RPMI8226 (cell line): ENCODE data around the gene SLCO4A1.
"Not testable (repeated sequence)": the region's sequence is repeated elsewhere in the genome, so short reads cannot be mapped to it uniquely, and the experiment has no call there.

Experiments
- DNase-seq: peaks from one replicate; pipeline ENCODE4 v3.0.0-alpha.2; 2015

The SLCO4A1 gene

DNA sequence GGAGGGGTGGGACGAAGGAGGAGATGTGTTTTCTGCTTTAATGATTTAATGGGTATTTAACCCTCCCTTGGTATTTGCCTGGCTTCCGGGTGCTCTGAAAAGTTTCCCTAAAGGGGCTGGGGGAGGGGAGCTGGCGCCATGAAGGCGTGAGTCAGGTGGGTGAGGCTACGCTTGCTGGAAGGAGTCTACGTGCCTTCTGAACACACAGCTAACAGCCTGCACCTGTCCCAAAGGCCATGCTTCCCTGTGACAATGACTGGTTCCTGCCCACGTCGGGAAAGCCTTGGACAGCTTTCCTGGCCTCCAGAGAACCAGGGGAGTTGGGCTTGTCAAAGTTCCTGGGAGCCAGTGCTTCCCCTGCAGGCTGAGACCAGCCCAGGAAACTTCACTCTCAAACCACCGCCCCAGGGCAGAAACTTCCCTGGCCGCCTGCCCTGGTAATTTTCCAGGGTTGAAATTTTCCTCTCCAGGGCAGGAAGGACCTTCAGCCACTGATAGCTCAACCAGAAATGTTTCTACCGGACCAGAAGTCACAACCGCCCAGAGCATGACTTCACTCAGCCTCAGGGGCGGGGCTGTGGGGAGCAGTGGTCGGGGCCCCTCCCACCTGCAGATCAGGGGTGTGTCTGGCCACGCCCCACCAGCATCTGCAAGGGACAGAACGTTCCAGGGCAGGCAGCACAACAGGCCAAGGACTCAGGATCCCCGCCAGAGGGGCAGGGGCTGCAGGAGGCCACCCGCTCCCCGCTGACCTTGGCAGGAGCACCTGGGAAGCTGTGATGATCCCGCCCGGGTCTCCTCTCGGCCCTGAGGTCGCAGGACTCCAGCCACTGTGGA, 18.6 kb upstream of the SLCO4A1 start:
- peak; percentile 97 for DNase-seq

DNA sequence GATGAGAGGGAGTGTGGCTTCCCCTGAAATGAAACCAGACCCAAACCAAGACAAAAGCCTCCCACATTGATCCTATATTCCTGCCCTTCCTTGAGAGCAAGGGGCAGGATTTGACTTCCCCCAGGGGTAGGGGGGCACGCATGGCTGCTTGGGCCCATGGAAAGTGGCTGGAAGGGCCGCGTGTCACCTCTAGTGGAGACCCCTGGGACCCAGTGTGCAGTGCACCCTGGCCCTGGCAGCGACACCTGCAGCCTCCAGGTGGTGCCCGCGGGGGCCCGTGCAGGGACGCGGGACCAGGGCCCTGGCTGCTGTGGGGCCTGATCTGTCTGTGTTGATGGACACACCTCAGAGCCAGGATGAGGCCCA, 18.0 kb upstream of the SLCO4A1 start:
- peak; percentile 78 for DNase-seq

DNA sequence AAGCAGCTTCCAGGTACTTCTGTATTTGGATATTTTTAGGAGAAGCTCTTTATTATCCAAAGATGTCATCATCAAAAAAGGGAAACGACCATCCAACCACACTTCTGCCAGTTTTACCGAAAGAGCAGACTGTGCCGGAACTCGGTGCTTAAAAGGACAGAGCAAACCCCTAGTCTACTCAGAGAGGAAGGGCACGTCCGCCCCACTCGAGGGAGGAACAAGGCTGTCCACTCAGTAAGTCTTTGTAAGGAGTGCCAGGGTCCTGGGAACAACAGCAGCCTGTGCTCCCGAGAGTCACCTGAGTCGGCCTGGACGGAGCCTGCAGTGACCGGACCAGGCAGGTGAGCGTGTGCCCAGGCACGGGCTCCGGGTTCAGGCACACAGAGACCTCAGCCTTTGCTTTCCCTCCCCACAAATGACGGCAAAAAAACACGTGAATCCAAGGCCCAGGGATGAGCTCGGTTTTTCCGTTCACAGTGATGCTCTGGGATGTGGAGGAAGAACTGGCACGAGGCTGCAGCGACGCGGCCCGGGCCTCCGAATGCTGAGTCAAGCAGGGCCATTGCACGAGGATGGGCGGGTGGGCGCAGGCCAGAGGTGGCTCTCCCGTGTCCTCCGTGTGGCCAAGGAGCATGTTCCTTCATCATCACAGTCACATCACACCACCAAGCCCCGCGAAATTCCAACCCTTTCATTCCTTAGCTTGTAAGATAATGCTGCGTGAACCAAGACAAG, 17.4 kb upstream of the SLCO4A1 start:
- no peak for DNase-seq

DNA sequence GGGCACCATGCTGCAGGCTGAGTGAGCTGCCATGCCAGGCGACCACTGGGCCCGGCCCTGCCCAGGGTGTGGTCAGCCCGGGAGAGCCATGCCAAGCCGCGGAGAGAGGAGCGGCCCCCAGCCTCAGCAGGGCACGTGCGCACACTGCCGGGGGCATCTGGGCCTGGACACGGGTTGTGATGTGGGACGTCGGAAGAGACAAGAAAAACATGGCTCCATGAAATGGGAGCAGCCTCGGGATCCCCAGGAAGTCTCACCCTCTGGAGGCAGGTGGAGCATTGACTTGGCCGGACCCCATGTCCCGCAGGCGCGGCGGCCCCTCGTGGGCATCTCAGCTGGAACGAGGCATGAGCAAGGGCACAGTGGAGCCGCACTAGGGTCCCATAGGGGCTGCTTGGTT, 16.8 kb upstream of the SLCO4A1 start:
- no peak for DNase-seq

DNA sequence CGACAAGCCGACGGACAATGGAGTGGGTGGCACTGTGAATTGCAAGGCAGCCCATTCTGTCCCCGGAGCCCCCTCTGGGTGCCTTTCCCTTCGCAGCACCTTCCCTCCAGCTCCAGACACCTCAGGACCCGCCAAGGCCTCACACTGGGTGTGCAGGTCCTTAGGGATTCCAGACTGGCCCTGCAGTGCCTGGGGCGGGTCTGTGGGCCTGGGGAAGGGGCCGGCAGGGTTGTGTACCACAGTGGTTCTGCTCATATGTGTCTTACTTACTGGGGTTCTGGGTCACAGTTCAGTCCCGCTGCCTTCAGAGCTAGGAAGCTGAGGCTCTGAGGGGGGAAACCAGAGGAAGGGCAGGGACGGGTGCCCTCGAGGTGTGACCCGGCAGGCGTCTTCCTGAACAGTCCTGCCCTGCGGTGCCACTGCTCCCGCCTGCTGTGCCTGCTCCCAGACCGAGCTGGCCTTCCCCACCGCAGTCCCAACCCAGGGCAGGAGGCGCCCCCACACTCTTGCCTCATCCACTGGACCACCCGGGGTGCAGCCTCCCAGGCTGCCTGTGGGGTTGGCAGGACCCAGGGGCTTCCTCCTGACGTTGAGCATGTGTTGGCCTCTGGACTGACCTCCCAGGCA, 16.3 kb upstream of the SLCO4A1 start:
- DNase-seq = no peak

DNA sequence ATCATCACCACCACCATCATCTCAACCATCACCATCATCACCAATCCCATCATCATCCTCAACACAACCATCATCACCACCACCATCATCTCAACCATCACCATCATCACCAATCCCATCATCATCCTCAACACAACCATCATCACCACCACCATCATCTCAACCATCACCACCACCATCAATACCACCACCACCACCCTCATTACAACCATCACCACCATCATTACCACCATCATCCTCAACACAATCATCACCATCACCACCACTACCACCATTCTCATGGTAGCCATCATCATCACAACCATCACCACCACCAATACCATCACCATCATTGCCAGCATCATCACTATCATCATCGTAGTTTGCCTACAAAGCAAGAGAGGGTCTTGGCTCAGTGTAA, 14.9 kb upstream of the SLCO4A1 start:
- not testable (repeated sequence) for DNase-seq

DNA sequence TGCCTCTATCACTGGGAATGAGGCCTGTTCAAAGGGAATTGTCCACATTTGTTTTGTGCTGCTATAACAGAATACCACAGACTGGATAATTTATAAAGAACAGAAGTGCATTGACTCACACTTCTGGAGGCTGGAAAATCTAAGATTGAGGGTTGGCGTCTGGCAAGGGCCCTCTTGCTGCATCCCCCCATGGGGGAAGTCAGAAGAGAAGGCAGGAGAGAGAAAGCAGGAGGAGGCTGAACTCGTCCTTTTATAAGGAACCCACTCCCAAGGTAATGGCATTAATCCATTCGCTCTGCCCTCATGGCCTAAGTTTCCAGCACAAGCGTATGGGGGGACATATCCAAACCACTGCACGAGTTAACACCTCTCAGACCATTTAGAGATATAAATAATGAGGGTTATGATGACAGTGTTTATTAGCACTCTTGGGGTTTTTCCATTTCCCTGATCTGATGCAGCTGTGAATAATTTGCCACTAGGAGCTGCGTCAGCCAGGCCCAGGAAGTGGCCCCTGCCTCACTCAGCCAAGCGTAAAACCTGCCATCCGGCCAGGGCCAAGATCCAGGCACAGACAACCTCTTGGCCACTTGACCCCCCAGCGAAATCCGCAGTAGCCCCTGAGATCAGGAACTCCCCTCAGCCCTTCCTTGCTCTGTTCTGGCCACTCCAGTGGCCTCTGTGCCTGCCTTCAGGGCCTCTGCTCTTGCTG, 14.2 kb upstream of the SLCO4A1 start:
- no peak for DNase-seq

DNA sequence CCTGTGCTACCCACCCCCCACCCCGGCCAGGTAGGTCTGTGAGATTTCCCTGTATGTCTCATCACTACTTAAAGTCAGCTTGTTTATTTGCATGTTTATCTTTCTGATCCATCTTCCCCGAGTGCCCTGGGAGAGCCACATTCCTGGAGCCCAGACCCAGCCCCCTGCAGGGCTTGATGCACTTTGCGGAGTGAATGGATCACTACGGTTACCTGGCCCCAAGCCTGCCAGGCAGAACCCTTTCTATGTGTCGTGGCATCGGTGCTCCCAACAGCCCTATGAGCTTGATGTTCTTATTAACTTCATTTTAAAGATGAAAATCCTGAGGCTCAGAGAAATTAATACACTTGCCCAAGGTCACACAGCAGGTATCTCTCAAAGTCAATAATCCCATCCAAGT, 13.6 kb upstream of the SLCO4A1 start:
- DNase-seq = no peak

DNA sequence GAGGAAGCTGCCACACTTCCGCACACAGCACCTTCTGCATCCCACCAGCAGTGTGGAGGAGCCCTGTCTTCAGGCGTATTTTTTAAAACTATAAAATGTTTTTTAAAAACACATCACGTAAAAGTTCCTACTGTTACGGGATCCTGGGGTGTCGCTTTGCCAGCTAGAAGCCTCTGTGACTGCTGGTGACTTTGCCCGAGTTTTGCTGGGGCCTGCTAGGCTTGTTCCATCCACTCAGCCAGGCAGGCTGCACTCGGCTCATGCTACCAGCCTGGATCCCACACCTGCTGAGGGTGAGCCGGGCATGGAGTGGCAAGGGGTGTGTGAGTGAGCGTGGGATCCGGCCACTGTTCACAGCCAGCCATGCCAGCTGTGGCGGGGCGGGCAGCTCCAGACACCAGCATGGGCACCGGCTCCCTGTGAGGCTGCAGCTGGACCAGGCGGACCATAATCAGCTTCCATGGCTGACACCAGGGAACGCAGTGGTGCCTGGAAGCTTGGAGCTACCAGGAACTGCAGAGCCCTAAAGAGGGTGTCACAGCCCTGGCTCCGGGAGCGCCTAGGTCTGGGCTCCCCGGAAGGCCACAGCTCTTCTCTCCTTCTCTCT, 12.3 kb upstream of the SLCO4A1 start:
- no peak for DNase-seq

DNA sequence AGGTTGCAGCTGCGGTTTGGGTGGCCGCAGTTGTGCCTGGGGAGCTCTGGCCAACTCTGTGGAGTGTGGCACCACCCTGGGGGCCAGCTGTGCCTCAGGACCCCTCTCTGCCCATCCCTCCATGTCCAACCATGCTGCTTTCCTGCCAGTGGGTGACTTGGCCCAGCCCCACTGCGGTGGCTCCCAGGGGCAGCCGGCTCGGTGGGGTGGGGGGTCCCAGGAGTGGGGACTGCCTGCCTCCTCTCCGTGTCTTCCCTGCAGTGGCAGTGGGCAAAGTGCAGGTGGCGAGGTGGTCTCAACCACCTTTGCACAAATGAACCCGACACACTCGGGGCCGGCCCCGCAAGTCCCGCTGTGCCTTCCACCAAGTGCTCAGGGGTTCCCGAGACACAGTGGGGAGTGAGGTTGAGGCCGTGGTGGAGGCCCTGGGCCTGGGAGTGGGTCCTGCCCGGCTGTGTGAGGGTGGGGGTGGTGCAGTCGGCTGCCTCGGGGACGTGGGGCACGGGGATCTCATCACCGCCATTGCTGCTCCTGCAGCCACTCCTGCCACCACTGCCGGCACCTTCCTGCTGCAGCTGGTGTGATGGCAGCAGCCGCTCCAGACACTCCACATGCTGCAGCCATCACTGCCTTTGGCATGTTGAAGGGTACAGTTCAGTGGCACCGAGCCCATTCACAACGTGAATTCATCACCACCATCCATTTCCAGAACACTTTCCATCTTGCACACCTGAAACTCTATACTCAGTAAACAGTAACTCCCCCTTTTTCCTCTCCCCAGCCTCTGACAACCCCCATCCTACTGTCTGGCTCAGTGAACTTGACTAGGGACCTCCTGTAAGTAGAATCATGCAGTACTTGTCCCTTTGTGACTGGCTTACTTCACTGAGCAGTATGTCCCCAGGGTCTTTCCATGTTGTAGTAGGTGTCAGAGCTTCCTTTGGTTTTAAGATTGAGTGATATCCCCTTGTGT, 10.7 kb upstream of the SLCO4A1 start:
- no peak for DNase-seq

DNA sequence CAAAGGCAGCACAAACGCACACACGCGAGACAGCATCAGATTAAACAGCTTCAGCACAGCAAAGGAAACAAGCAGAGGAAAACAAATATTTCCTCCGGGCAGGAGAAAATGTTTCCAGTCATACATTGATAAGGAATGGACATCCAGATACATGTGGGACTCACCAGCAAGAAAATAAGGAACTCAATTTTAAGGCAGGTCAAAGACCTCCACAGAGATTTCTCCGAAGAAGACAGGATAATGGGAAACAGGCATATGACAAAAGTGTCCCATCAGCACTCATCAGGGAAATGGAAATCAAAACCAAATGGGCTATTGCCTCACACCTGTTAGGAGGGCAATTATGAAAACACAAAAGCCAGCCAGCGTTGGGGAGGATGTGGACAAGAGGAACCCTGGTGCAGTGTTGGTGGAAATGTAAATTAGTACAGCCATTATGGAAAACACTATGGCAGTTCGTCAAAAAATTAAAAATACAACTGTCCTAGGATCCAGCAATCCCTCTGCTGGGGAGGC, 9.7 kb upstream of the SLCO4A1 start:
- DNase-seq = peak; percentile 44

DNA sequence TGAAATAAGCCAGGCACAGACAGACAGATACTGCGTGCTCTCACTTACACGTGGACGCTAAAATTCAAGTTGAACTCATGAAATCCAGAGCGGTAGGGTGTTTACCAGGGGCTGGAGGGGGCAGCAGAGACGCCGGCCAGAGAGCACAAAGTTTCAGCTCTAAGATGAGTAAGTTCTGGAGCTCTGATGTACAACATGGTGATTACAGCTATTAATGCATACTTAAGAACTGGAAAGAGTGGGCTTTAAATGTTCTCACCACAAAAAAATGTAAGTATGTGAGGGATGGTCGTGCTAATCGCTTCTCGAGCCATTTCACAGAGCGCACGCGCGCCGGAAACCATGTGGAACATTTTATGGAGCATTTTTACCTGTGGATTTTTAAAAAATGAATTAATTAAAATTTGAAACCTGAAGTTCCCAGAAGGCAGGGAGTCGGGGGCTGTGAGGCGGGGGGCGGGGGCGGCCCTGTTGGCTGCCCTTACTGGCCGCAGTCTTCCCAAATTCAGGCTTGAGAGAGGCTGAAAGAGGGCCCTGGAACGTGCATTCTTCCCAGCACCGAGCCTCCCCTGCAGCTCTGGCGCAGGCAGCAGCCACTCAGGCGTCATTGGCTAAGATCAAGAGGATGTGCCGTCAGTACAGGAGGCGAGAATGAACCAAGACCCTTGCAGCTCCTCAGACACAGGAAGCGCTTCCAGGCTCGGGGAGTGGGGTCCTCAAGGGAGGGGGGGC, 8.5 kb upstream of the SLCO4A1 start:
- no peak for DNase-seq

DNA sequence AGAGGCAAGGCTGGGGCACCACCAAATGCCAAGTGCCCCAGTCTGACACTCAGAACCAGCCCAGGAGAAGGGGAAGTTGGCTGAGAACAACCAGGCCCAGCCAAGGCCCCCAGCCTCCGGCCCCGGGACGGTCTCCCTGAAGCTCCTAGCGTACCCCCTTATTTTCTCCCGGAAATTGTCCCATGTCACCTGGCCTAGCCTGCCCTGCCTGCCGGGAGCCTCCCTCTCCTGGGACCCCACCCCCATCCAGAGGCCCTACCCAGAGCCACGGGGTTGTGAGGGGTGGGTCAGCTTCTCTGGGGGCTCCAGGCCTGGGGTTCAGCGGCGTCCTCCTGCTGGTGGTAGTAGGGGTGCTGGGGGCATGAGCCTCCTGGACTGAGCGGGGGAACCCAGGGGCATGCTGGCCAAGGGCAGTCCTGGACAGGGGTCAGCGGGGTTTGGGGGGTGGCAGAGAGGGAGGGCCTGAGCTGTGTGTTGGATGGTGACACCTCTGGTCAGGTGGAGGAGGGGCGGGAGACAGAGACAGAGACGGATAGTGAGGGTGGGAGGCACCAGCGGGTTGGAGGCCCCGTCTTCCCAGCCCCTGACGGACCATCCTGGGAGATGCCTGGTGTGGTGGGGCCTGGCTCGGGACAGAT, 7.9 kb upstream of the SLCO4A1 start:
- DNase-seq = no peak

DNA sequence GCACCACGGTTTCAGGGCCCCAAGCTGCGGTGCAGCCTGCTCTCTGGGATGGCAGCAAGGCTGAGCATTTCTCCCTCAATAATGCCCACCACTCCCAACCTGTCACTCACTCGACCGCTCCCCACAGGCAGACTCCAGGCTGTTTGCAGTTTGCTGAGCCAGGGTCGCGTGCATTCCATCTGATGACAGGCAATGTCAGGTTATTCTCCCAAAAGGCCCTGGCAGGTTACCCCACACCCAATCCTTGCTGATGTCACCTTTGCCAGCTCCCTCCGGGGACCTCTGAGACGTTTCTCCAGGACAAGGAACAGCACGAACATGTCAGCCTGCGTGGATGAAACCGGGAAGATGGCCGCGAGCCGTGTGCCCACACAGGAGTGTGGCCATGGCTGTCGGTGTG, 7.1 kb upstream of the SLCO4A1 start:
- DNase-seq = no peak

DNA sequence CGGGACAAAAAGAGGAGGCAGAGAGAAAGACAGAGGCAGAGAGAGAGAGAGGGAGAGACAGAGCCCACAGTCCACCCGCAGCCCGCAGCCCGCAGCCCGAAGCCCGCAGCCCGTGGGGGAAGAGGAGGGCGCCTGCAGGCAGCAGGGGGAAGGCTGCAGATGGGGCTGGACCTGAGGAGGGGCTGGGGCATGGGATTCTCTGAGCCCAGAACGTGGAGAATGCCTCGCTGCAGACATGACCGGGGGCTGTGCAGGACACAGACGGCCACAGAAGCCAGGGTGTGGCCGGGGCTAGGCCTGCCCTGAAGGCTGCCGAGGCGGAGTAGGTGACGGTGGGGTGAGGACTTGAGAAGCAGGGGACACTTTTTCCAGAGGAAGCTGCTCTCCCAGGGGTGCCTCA, 6.5 kb upstream of the SLCO4A1 start:
- no peak for DNase-seq

DNA sequence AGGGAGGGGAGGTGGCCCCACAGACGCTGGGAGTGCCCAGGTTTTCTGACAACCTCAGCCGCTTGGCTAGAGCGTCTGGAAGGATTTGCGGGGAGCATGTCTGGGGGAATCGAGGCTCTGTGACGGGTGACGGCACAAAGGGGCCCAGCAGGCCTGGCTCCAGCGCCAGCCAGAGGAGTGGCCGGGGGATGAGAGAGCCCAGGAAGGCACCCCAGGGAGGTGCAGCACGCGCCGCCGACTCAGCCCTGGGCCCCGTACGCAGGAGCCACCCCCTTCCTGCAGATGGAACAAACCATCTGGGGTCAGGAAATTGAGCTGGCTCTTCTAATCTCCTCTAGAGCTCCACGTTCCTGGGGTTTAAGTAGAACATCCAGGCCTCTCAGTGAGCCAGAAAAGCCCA, 5.9 kb upstream of the SLCO4A1 start:
- DNase-seq = no peak

DNA sequence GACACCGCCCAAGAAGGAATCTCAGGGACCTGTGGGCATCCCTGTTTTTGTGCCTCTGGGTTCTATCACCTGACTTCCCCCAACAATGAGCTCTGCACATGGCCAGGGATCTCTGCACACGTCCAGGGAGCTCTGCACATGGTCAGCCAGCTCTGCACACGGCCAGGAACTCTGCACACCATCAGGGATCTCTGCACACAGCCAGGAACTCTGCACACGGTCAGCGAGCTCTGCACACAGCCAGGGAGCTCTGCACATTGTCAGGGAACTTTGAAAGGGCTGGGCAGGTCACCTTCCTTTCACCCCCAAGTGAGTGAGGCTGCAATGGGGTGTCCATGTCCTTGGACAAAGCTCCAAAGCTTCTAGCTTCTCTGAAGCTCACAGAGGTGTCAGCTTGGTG, 5.2 kb upstream of the SLCO4A1 start:
- no peak for DNase-seq

DNA sequence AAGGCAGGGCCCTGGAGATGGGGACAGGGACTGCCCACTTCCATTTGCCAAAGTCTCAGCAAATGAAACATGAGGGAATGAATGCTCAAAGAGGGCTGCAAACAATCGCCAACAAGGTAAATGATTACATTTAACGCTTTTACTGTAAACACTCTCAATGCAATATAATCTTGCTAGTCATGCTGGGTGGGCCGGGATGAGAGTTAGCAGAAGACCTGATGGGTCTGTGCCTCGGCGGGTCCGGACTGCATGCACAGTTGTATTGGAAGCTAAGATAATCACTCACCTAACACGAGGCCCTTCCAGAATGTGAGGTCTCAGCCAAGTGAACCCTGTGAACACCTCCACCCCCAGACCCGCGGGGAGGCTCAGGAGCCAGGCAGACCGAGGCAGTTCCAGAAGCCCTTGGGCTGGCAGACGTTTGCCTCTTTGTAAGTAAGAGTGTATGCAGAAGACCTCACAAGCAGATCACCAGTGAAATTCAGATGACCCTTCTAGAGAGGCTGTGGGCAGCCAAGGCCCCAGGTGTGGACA, 4.7 kb upstream of the SLCO4A1 start:
- DNase-seq = no peak

DNA sequence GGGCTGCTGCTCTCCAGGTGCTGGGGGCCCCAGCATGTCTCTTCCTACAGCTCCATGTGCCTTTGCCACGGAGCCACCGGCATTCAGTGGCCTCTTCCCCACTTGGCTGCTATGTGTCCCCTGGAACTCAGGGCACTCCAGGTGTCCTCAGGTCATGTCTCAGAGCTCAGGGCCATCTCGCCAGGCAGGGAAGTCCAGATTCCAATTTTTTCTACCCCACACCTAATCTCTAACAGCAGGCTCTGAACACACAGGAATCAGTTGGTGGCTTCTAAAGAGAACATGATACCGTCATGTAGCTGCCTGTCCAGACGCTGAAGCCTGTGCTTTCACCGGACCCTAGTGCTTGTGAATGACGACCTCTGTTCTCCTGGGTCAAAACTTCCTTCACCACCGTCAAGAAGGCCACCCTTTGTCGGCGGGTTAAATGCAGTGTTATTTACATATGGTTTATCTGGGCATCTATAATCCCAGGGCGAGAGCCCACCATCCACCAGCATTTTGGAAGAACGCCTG, 4.2 kb upstream of the SLCO4A1 start:
- DNase-seq = no peak
